WERI-Rb-1 (cell line): ENCODE measurements around the gene GPX4.

Source experiments
- DNase-seq: peaks from one replicate; pipeline ENCODE4 v3.0.0-alpha.2; 2020
- H3K27ac ChIP-seq: fragments of 250-450 bp; sonication (Bioruptor Pico); 2 replicates; pipeline ENCODE4 v1.5.1; 2020; ENCODE audit warnings: mild to moderate bottlenecking, moderate library complexity
- H3K27me3 ChIP-seq: fragments of 250-450 bp; sonication (Bioruptor Pico); 2 replicates; pipeline ENCODE4 v1.5.1; 2021; ENCODE audit warnings: mild to moderate bottlenecking, low read depth, moderate library complexity; ENCODE audit not compliant: insufficient read depth, severe bottlenecking
- H3K36me3 ChIP-seq: fragments of 250-450 bp; sonication (Bioruptor Pico); 2 replicates; pipeline ENCODE4 v1.5.1; 2020; ENCODE audit warnings: mild to moderate bottlenecking, moderate library complexity
- H3K4me3 ChIP-seq: 2 replicates; pipeline ENCODE4 v1.5.1; 2011; ENCODE audit warnings: low read depth, mild to moderate bottlenecking, control low read depth, low read length
- H3K9me3 ChIP-seq: fragments of 250-450 bp; sonication (Bioruptor Pico); 2 replicates; pipeline ENCODE4 v1.5.1; 2021; ENCODE audit warnings: mild to moderate bottlenecking, moderate library complexity; ENCODE audit not compliant: severe bottlenecking
- CTCF ChIP-seq: IDR thresholded peaks from 2 replicates; pipeline ENCODE4 v1.5.1; 2011; ENCODE audit warnings: low read depth, mild to moderate bottlenecking, control low read depth, inconsistent platforms, low read length

Gene GPX4

GRCh38 chr19:1091544-1092175 lies 12.1 kb upstream of the GPX4 start:
- Histone ChIP-seq H3K27ac (no peak overlapping the region), H3K9me3 (no peaks in the 10 kb centered on the region), H3K27me3 (no peaks in the 10 kb centered on the region), H3K4me3 (no peak overlapping the region), H3K36me3 (peaks cover 65% of the 10 kb centered on the region)
- no peak for DNase-seq
- TF ChIP-seq CTCF, result no peak

GRCh38 chr19:1093330-1093729 lies 10.5 kb upstream of the GPX4 start:
- TF ChIP-seq CTCF, result no peak
- Histone ChIP-seq H3K9me3 (no peaks in the 10 kb centered on the region), H3K36me3 (peaks cover 50% of the 10 kb centered on the region), H3K27me3 (no peaks in the 10 kb centered on the region), H3K27ac (no peak overlapping the region), H3K4me3 (no peak overlapping the region)
- DNase-seq, result no peak

- TF ChIP-seq CTCF, result no peak
- H3K27ac ChIP-seq, result no peak overlapping the region
- H3K27me3 ChIP-seq, result no peaks in the 10 kb centered on the region
- peaks cover 44% of the 10 kb centered on the region for H3K36me3 ChIP-seq
- H3K4me3 ChIP-seq, result peak overlapping the region; percentile 84
- DNase-seq, result no peak
- H3K9me3 ChIP-seq, result no peaks in the 10 kb centered on the region
Observed at GRCh38 chr19:1093811-1094553, 9.8 kb upstream of the GPX4 start.

- H3K27me3 ChIP-seq, result no peaks in the 10 kb centered on the region
- TF ChIP-seq CTCF, result no peak
- no peaks in the 10 kb centered on the region for H3K9me3 ChIP-seq
- H3K4me3 ChIP-seq, result peak overlapping the region; percentile 84
- H3K36me3 ChIP-seq, result peaks cover 37% of the 10 kb centered on the region
- DNase-seq, result no peak
- peak overlapping the region; percentile 78 for H3K27ac ChIP-seq
Observed at GRCh38 chr19:1094655-1094977, 9.2 kb upstream of the GPX4 start.

GRCh38 chr19:1094978-1095701 lies 8.7 kb upstream of the GPX4 start, which contains the start of gene POLR2E:
Gene POLR2E (minus strand): TSS chr19:1095375. CDS start chr19:1095315, 60 bp downstream.
- TF ChIP-seq CTCF, result no peak
- peak within 1 kb of the TSS; percentile 78 for H3K27ac ChIP-seq
- no peaks in the 10 kb centered on the region for H3K9me3 ChIP-seq
- peaks cover 35% of the 10 kb centered on the region for H3K36me3 ChIP-seq
- peak; percentile 96 for DNase-seq
- peak within 1 kb of the TSS; percentile 84 for H3K4me3 ChIP-seq
- H3K27me3 ChIP-seq, result no peaks in the 10 kb centered on the region
